Lower lobe of right lung (tissue), 2 donors: ENCODE data around the gene CYP4F2. TPM values are rescaled to one million over a fixed set of nuclear protein-coding genes. Genes with fewer than 3 reads are reported as not detected.
"Not testable (repeated sequence)": the region's sequence is repeated elsewhere in the genome, so short reads cannot be mapped to it uniquely, and the experiment has no call there.

ENCODE experiments used
- ATAC-seq, 2 donors: fragments of 200-7000 bp; cut with Tn5 transposase; one replicate each; pipeline ENCODE4 v1.9.1; 2020 to 2022; ENCODE audit warnings: mild to moderate bottlenecking in 2 of 2, moderate library complexity in 2 of 2
- DNase-seq: peaks from one replicate; pipeline ENCODE4 v3.0.0-alpha.2; 2020
- H3K27ac ChIP-seq: fragments of 200-600 bp; one replicate; pipeline ENCODE4 v1.8.0; 2022
- H3K27me3 ChIP-seq: fragments of 200-600 bp; one replicate; pipeline ENCODE4 v1.8.0; 2022; ENCODE audit warnings: low read depth
- H3K36me3 ChIP-seq: fragments of 200-600 bp; one replicate; pipeline ENCODE4 v1.8.0; 2022; ENCODE audit warnings: mild to moderate bottlenecking
- H3K4me1 ChIP-seq: fragments of 200-600 bp; one replicate; pipeline ENCODE4 v1.8.0; 2022
- H3K4me3 ChIP-seq: fragments of 200-600 bp; one replicate; pipeline ENCODE4 v1.8.0; 2022; ENCODE audit warnings: mild to moderate bottlenecking
- H3K9me3 ChIP-seq: fragments of 200-600 bp; one replicate; pipeline ENCODE4 v1.8.0; 2022
- intact Hi-C: fragments of 100-400 bp; cut with DNase I; formaldehyde crosslinking; loops from one replicate; pipeline ENCODE4 v1.11.0; 2022
- total RNA-seq: library from RNA; stranded (reverse); fragmentation: NEBNext Ultra II Directional; extraction: Animal tissue kit (Norgen Biotek cat#: 25700); gene quantifications from one replicate; pipeline ENCODE4 v1.2.1, GENCODE V29; 2021
- TF ChIP-seq, protein P1 (sequence below): fragments of 200-600 bp; IDR thresholded peaks from one replicate; pipeline ENCODE4 v1.8.0; 2022; ENCODE audit warnings: antibody characterized with exemption, mild to moderate bottlenecking
- donor health status: DM: no; HTN: yes; CAD: no; lungs with severe emphysema.

CYP4F2 gene
- total RNA-seq, 1 donor from 2014 or later: not detected

- Histone ChIP-seq H3K36me3 (no peaks in the 10 kb centered on the region), H3K4me3 (no peak overlapping the region), H3K27ac (no peak overlapping the region), H3K9me3 (no peaks in the 10 kb centered on the region), H3K27me3 (peaks cover 11% of the 10 kb centered on the region), H3K4me1 (no peaks in the 10 kb centered on the region)
- intact Hi-C loops: no loop called here
- DNase-seq (no peak), ATAC-seq (no peak)
- TF ChIP-seq, protein P1, sequence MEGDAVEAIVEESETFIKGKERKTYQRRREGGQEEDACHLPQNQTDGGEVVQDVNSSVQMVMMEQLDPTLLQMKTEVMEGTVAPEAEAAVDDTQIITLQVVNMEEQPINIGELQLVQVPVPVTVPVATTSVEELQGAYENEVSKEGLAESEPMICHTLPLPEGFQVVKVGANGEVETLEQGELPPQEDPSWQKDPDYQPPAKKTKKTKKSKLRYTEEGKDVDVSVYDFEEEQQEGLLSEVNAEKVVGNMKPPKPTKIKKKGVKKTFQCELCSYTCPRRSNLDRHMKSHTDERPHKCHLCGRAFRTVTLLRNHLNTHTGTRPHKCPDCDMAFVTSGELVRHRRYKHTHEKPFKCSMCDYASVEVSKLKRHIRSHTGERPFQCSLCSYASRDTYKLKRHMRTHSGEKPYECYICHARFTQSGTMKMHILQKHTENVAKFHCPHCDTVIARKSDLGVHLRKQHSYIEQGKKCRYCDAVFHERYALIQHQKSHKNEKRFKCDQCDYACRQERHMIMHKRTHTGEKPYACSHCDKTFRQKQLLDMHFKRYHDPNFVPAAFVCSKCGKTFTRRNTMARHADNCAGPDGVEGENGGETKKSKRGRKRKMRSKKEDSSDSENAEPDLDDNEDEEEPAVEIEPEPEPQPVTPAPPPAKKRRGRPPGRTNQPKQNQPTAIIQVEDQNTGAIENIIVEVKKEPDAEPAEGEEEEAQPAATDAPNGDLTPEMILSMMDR: no peak
Observed at GRCh38 chr19:15885919-15886318, 12.0 kb downstream of the CYP4F2 start.

- intact Hi-C loops: no loop called here
- H3K9me3 ChIP-seq: no peaks in the 10 kb centered on the region
- peaks cover 11% of the 10 kb centered on the region for H3K27me3 ChIP-seq
- no peaks in the 10 kb centered on the region for H3K4me1 ChIP-seq
- no peak for ATAC-seq
- no peak overlapping the region for H3K4me3 ChIP-seq
- DNase-seq: no peak
- no peaks in the 10 kb centered on the region for H3K36me3 ChIP-seq
- TF ChIP-seq, protein P1: no peak
- H3K27ac ChIP-seq: no peak overlapping the region
Observed at GRCh38 chr19:15885167-15885566, 12.7 kb downstream of the CYP4F2 start.

DNA sequence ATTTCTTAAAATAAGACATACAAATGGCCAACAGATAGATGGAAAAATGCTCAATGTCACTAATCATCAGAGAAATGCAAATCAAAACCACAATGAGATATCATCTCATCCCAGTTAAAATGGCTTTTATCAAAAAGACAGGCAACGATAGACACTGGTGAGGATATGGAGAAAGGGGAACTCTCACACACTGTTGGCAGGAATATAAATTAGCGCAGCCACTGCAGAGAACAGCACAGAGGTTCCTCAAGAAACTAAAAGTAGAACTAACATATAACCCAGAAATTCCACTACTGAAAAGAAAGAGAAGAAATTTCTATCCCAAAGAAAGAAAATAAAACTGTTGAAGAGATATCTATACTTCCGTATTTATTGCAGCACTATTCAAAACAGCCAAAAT lies 14.5 kb downstream of the CYP4F2 start:
- peaks cover 11% of the 10 kb centered on the region for H3K27me3 ChIP-seq

DNA sequence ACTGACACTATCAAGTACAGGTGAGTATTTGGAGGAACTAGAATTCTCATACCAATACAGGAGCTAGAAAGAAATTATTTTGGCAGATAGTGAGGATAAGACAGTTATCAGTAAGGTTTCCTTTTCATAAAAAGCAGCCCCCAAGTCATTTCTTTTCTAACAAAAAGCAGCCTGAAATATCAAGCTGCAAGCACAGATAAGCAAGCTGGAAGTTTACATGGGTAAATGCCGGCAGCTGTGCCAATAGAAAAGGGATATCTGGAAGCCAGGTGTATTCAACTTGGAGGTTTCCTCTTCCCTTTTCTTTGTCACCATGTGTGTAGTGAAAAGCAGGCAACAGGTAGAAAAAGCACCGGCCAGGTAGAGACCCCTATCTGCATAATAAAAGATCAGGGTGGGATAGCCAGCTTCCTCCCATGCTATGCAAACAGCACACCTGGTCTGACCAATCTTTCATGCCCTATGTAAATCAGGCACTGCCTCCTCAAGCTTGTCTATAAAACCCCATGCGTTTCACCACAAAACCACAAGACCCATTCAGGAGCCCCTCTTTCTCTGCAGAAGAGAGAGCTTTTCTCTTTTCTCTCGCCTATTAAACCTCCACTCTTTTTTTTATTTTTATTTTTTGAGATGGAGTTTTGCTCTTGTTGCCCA lies 22.9 kb downstream of the CYP4F2 start:
- no peak overlapping the region for H3K4me3 ChIP-seq
- H3K36me3 ChIP-seq: no peaks in the 10 kb centered on the region
- H3K4me1 ChIP-seq: no peaks in the 10 kb centered on the region
- H3K27ac ChIP-seq: no peak overlapping the region
- no peaks in the 10 kb centered on the region for H3K9me3 ChIP-seq
- DNase-seq (no peak), ATAC-seq (no peak)
- peaks cover 14% of the 10 kb centered on the region for H3K27me3 ChIP-seq
- TF ChIP-seq, protein P1: no peak
- intact Hi-C loops: no loop called here

More for the DNA sequence above, 14.5 kb downstream of the CYP4F2 start:
- H3K4me1 ChIP-seq, H3K9me3 ChIP-seq, intact Hi-C loops, H3K27ac ChIP-seq, H3K4me3 ChIP-seq, H3K36me3 ChIP-seq, ATAC-seq, DNase-seq: not testable (repeated sequence)

GRCh38 chr19:15873771-15874170 lies 24.1 kb downstream of the CYP4F2 start:
- H3K27ac ChIP-seq, H3K4me3 ChIP-seq, intact Hi-C loops, ATAC-seq, H3K9me3 ChIP-seq, H3K36me3 ChIP-seq, H3K4me1 ChIP-seq, DNase-seq: not testable (repeated sequence)
- H3K27me3 ChIP-seq: peaks cover 14% of the 10 kb centered on the region

DNA sequence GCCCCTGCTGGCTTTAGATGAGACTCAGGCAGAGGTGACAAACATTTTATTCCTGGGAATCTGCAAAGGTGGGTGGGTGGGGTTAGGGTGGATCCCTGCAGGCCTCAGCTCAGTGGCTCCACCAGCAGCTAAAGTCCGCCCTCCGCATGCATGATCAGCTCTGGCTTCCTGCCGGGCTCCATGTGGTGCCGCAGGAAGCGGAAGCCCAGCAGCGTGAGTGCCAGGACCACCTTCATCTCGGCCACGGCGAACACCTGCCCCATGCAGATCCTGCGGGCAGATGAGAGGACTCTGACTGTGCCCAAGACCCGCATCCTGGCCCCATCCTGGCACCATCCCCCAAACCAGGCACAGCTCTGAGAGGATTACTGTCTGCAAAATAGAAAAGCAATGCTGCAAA lies 26.3 kb downstream of the CYP4F2 start:
- intact Hi-C loops: no loop called here
- ATAC-seq: no peak
- Histone ChIP-seq H3K9me3 (no peaks in the 10 kb centered on the region), H3K36me3 (no peaks in the 10 kb centered on the region), H3K27me3 (peaks cover 14% of the 10 kb centered on the region), H3K27ac (no peak overlapping the region), H3K4me1 (no peaks in the 10 kb centered on the region), H3K4me3 (no peak overlapping the region)
- TF ChIP-seq, protein P1: no peak
- DNase-seq: peak; percentile 51
